ENCODE measurements around the gene SEMA3B.

GRCh38 chr3:50316657-50317242 is 47.8 kb downstream of the SEMA3B start:
- TF ChIP-seq CTCF (IDR thresholded peaks at IDR 0.05) (no peak), EP300 (IDR thresholded peaks at IDR 0.05) (no peak), POLR2A (IDR thresholded peaks at IDR 0.05) (peak in 1 of 4 donors; percentile 28)
